Activated CD4-positive, alpha-beta T cell treated with anti-CD3 and anti-CD28 coated beads, Interleukin-2, amount 10 ng/mL, durations not matched to agents 7 days and 5 days (primary cell): ENCODE data around the gene ARFGEF2. TPM values are rescaled to one million over a fixed set of nuclear protein-coding genes. Genes with fewer than 3 reads are reported as not detected.

Source experiments
- CTCF ChIA-PET: fragments of 350-600 bp; sonication (Branson Sonifier 250); formaldehyde crosslinking; loops from one replicate; lab custom pipeline; 2021; ENCODE audit warnings: antibody characterized with exemption; lab: Charles Lee
- POLR2A ChIA-PET: fragments of 350-600 bp; sonication (Branson Sonifier 250); formaldehyde crosslinking; loops from one replicate; lab custom pipeline; 2021; ENCODE audit warnings: antibody characterized with exemption; lab: Charles Lee
- DNase-seq: peaks from one replicate; pipeline ENCODE4 v3.0.0-alpha.2; 2020
- H3K27ac Mint-ChIP-seq: one replicate; pipeline ENCODE4 v1.8.0; 2021; ENCODE audit warnings: mild to moderate bottlenecking, moderate library complexity, mixed read lengths
- H3K27me3 Mint-ChIP-seq: one replicate; pipeline ENCODE4 v1.8.0; 2021; ENCODE audit warnings: mixed read lengths
- H3K36me3 Mint-ChIP-seq: one replicate; pipeline ENCODE4 v1.8.0; 2021; ENCODE audit warnings: low read depth, mixed read lengths
- H3K4me1 Mint-ChIP-seq: one replicate; pipeline ENCODE4 v1.8.0; 2021; ENCODE audit warnings: mixed read lengths
- H3K4me3 Mint-ChIP-seq: one replicate; pipeline ENCODE4 v1.8.0; 2021; ENCODE audit warnings: mild to moderate bottlenecking, moderate library complexity, mixed read lengths
- H3K9me3 Mint-ChIP-seq: one replicate; pipeline ENCODE4 v1.8.0; 2021; ENCODE audit warnings: mixed read lengths
- total RNA-seq, 2 experiments: library from RNA; stranded (reverse); gene quantifications; one replicate each; pipeline ENCODE4 v1.2.3, GENCODE V29; 2021

The ARFGEF2 gene
- 10 to 100 TPM; 20.0 to 22.0 TPM for total RNA-seq

GRCh38 chr20:48921168-48921882 is at the start of gene ARFGEF2:
Gene ARFGEF2, plus strand, starts transcription at chr20:48921711. Its CDS starts 179 bp downstream, at chr20:48921890.
- ChIA-PET CTCF (interaction anchor here (0.6 to 1.3 kb wide), 5 partner anchors 11 to 1154 kb away, joined by 3 to 4 read pairs (median 3); no protein-coding TSS in a partner anchor), POLR2A (no interaction called here)
- no peaks in the 10 kb centered on the region for H3K9me3 Mint-ChIP-seq
- peak within 1 kb of the TSS; percentile 88 for H3K4me3 Mint-ChIP-seq
- H3K27me3 Mint-ChIP-seq, result peaks cover 7% of the 10 kb centered on the region
- H3K36me3 Mint-ChIP-seq, result peaks cover 4% of the 10 kb centered on the region
- H3K27ac Mint-ChIP-seq, result peak within 1 kb of the TSS; percentile 94
- peaks cover 41% of the 10 kb centered on the region for H3K4me1 Mint-ChIP-seq
- peak; percentile 94 for DNase-seq

GRCh38 chr20:48875233-48875913 is 46.1 kb upstream of the ARFGEF2 start:
- peaks cover 6% of the 10 kb centered on the region for H3K9me3 Mint-ChIP-seq
- no peak overlapping the region for H3K27ac Mint-ChIP-seq
- no peak for DNase-seq
- H3K27me3 Mint-ChIP-seq, result no peaks in the 10 kb centered on the region
- ChIA-PET POLR2A (interaction anchor here (0.6 kb wide), 1 partner anchor 1641 kb away, joined by 3 read pairs; no protein-coding TSS in a partner anchor), CTCF (interaction anchor here (0.6 to 1.7 kb wide), 5 partner anchors 17 to 1650 kb away, joined by 3 to 6 read pairs (median 3); no protein-coding TSS in a partner anchor)
- H3K4me1 Mint-ChIP-seq, result peaks cover 24% of the 10 kb centered on the region
- H3K36me3 Mint-ChIP-seq, result peaks cover 8% of the 10 kb centered on the region
- H3K4me3 Mint-ChIP-seq, result no peak overlapping the region

GRCh38 chr20:48875914-48876240 is 45.6 kb upstream of the ARFGEF2 start:
- Mint-ChIP-seq H3K4me1 (peaks cover 24% of the 10 kb centered on the region), H3K4me3 (no peak overlapping the region), H3K27me3 (no peaks in the 10 kb centered on the region), H3K9me3 (peaks cover 6% of the 10 kb centered on the region), H3K27ac (no peak overlapping the region), H3K36me3 (peaks cover 8% of the 10 kb centered on the region)
- CTCF ChIA-PET, result interaction anchor here (0.9 to 1.7 kb wide), 5 partner anchors 11 to 249 kb away, joined by 3 to 6 read pairs (median 3); no protein-coding TSS in a partner anchor
- DNase-seq, result no peak
- POLR2A ChIA-PET, result interaction anchor here (0.6 kb wide), 1 partner anchor 1641 kb away, joined by 3 read pairs; no protein-coding TSS in a partner anchor

GRCh38 chr20:48877304-48877703 is 44.2 kb upstream of the ARFGEF2 start:
- Mint-ChIP-seq H3K4me3 (no peak overlapping the region), H3K27me3 (no peaks in the 10 kb centered on the region), H3K27ac (no peak overlapping the region), H3K36me3 (peaks cover 8% of the 10 kb centered on the region), H3K4me1 (peaks cover 21% of the 10 kb centered on the region), H3K9me3 (peaks cover 3% of the 10 kb centered on the region)
- ChIA-PET POLR2A (no interaction called here), CTCF (interaction anchor here (1.7 kb wide), 2 partner anchors 13 to 195 kb away, joined by 3 to 4 read pairs; no protein-coding TSS in a partner anchor)
- no peak for DNase-seq

GRCh38 chr20:48878534-48879248 is 42.8 kb upstream of the ARFGEF2 start:
- H3K4me3 Mint-ChIP-seq, result no peak overlapping the region
- H3K4me1 Mint-ChIP-seq, result peaks cover 15% of the 10 kb centered on the region
- no peaks in the 10 kb centered on the region for H3K9me3 Mint-ChIP-seq
- ChIA-PET CTCF (interaction anchor here (0.6 kb wide), 1 partner anchor 171 kb away, joined by 3 read pairs; no protein-coding TSS in a partner anchor), POLR2A (no interaction called here)
- peaks cover 2% of the 10 kb centered on the region for H3K36me3 Mint-ChIP-seq
- H3K27me3 Mint-ChIP-seq, result no peaks in the 10 kb centered on the region
- no peak overlapping the region for H3K27ac Mint-ChIP-seq
- DNase-seq, result no peak

GRCh38 chr20:48879612-48880245 is 41.8 kb upstream of the ARFGEF2 start:
- H3K9me3 Mint-ChIP-seq, result no peaks in the 10 kb centered on the region
- H3K27me3 Mint-ChIP-seq, result peaks cover 4% of the 10 kb centered on the region
- no peak overlapping the region for H3K27ac Mint-ChIP-seq
- ChIA-PET CTCF (interaction anchor here (0.6 to 1.0 kb wide), 2 partner anchors 22 to 170 kb away, joined by 3 read pairs; no protein-coding TSS in a partner anchor), POLR2A (no interaction called here)
- H3K36me3 Mint-ChIP-seq, result no peaks in the 10 kb centered on the region
- DNase-seq, result no peak
- H3K4me3 Mint-ChIP-seq, result no peak overlapping the region
- H3K4me1 Mint-ChIP-seq, result peaks cover 10% of the 10 kb centered on the region

GRCh38 chr20:48880331-48880730 is 41.2 kb upstream of the ARFGEF2 start:
- CTCF ChIA-PET, result interaction anchor here (1.0 kb wide), 1 partner anchor 23 kb away, joined by 3 read pairs; no protein-coding TSS in a partner anchor
- no peaks in the 10 kb centered on the region for H3K36me3 Mint-ChIP-seq
- H3K4me3 Mint-ChIP-seq, result no peak overlapping the region
- H3K27ac Mint-ChIP-seq, result no peak overlapping the region
- no peak for DNase-seq
- H3K4me1 Mint-ChIP-seq, result peaks cover 4% of the 10 kb centered on the region
- peaks cover 8% of the 10 kb centered on the region for H3K27me3 Mint-ChIP-seq
- POLR2A ChIA-PET, result no interaction called here
- no peaks in the 10 kb centered on the region for H3K9me3 Mint-ChIP-seq

GRCh38 chr20:48880981-48881657 is 40.4 kb upstream of the ARFGEF2 start:
- ChIA-PET CTCF (interaction anchor here (1.0 kb wide), 1 partner anchor 24 kb away, joined by 3 read pairs; no protein-coding TSS in a partner anchor), POLR2A (interaction anchor here (0.7 kb wide), 1 partner anchor 9 kb away, joined by 5 read pairs; no protein-coding TSS in a partner anchor)
- no peaks in the 10 kb centered on the region for H3K36me3 Mint-ChIP-seq
- H3K9me3 Mint-ChIP-seq, result no peaks in the 10 kb centered on the region
- H3K27ac Mint-ChIP-seq, result no peak overlapping the region
- H3K4me1 Mint-ChIP-seq, result no peaks in the 10 kb centered on the region
- peaks cover 11% of the 10 kb centered on the region for H3K27me3 Mint-ChIP-seq
- no peak for DNase-seq
- H3K4me3 Mint-ChIP-seq, result no peak overlapping the region

- Mint-ChIP-seq H3K27ac (no peak overlapping the region), H3K4me1 (no peaks in the 10 kb centered on the region), H3K27me3 (peaks cover 19% of the 10 kb centered on the region), H3K9me3 (no peaks in the 10 kb centered on the region), H3K36me3 (no peaks in the 10 kb centered on the region), H3K4me3 (no peak overlapping the region)
- CTCF ChIA-PET, result no interaction called here
- no peak for DNase-seq
- POLR2A ChIA-PET, result interaction anchor here (0.6 kb wide), 1 partner anchor 258 kb away, joined by 3 read pairs; no protein-coding TSS in a partner anchor
Measured at GRCh38 chr20:48885237-48885636, 36.3 kb upstream of the ARFGEF2 start.

- POLR2A ChIA-PET, result no interaction called here
- no peaks in the 10 kb centered on the region for H3K36me3 Mint-ChIP-seq
- no peak for DNase-seq
- no peaks in the 10 kb centered on the region for H3K4me1 Mint-ChIP-seq
- CTCF ChIA-PET, result interaction anchor here (0.8 to 1.1 kb wide), 2 partner anchors 41 to 229 kb away, joined by 3 read pairs; no protein-coding TSS in a partner anchor
- H3K27ac Mint-ChIP-seq, result no peak overlapping the region
- peaks cover 25% of the 10 kb centered on the region for H3K27me3 Mint-ChIP-seq
- H3K4me3 Mint-ChIP-seq, result no peak overlapping the region
- H3K9me3 Mint-ChIP-seq, result no peaks in the 10 kb centered on the region
Measured at GRCh38 chr20:48886194-48886593, 35.3 kb upstream of the ARFGEF2 start.

GRCh38 chr20:48886811-48887210 is 34.7 kb upstream of the ARFGEF2 start:
- no peak for DNase-seq
- H3K9me3 Mint-ChIP-seq, result no peaks in the 10 kb centered on the region
- ChIA-PET POLR2A (no interaction called here), CTCF (interaction anchor here (0.8 to 1.1 kb wide), 2 partner anchors 42 to 229 kb away, joined by 3 read pairs; no protein-coding TSS in a partner anchor)
- no peaks in the 10 kb centered on the region for H3K4me1 Mint-ChIP-seq
- H3K36me3 Mint-ChIP-seq, result no peaks in the 10 kb centered on the region
- H3K27ac Mint-ChIP-seq, result no peak overlapping the region
- H3K4me3 Mint-ChIP-seq, result no peak overlapping the region
- peaks cover 26% of the 10 kb centered on the region for H3K27me3 Mint-ChIP-seq
